ENCODE data around the gene HIVEP3.

The HIVEP3 gene

GRCh38 chr1:41661428-41662060, 257.2 kb downstream of the HIVEP3 start:
- no peak for DNase-seq

- no peak for DNase-seq
Measured at GRCh38 chr1:41660570-41661427, 257.9 kb downstream of the HIVEP3 start.

- DNase-seq = no peak
Measured at GRCh38 chr1:41659903-41660302, 258.8 kb downstream of the HIVEP3 start.

GRCh38 chr1:41659159-41659495, 259.6 kb downstream of the HIVEP3 start:
- DNase-seq = no peak

GRCh38 chr1:41658431-41659158, 260.1 kb downstream of the HIVEP3 start:
- DNase-seq = no peak

- no peak for DNase-seq
Measured at GRCh38 chr1:41657679-41658295, 260.9 kb downstream of the HIVEP3 start.

- DNase-seq = no peak
Measured at GRCh38 chr1:41656825-41657500, 261.8 kb downstream of the HIVEP3 start.

GRCh38 chr1:41656068-41656467, 262.7 kb downstream of the HIVEP3 start:
- no peak for DNase-seq

GRCh38 chr1:41655632-41656031, 263.1 kb downstream of the HIVEP3 start:
- no peak for DNase-seq

- DNase-seq = no peak
Measured at GRCh38 chr1:41653574-41653973, 265.1 kb downstream of the HIVEP3 start.

- no peak for DNase-seq
Measured at GRCh38 chr1:41652384-41653265, 266.1 kb downstream of the HIVEP3 start.

GRCh38 chr1:41650028-41650880, 268.5 kb downstream of the HIVEP3 start:
- DNase-seq = no peak

- no peak for DNase-seq
Measured at GRCh38 chr1:41649396-41650027, 269.2 kb downstream of the HIVEP3 start.

- no peak for DNase-seq
Measured at GRCh38 chr1:41648844-41649243, 269.9 kb downstream of the HIVEP3 start.

GRCh38 chr1:41648230-41648629, 270.5 kb downstream of the HIVEP3 start:
- DNase-seq = no peak

GRCh38 chr1:41647221-41648135, 271.2 kb downstream of the HIVEP3 start:
- no peak for DNase-seq

- no peak for DNase-seq
Measured at GRCh38 chr1:41646186-41646585, 272.5 kb downstream of the HIVEP3 start.

GRCh38 chr1:41645062-41645461, 273.7 kb downstream of the HIVEP3 start:
- DNase-seq = no peak

Data from SIG-M5 (cell line).